Effector CD4-positive, alpha-beta T cell (primary cell): Measurements from ENCODE around the gene FLT1.

Experiments
- DNase-seq: peaks from one replicate; pipeline ENCODE4 v3.0.0-alpha.2; 2020

FLT1 gene

GRCh38 chr13:28338742-28339141 lies 156.2 kb downstream of the FLT1 start:
- DNase-seq: no peak

- no peak for DNase-seq
Measured at GRCh38 chr13:28338006-28338574, 156.8 kb downstream of the FLT1 start.

- no peak for DNase-seq
Measured at GRCh38 chr13:28337166-28338005, 157.5 kb downstream of the FLT1 start.

GRCh38 chr13:28336193-28336657 lies 158.7 kb downstream of the FLT1 start:
- DNase-seq: no peak

GRCh38 chr13:28333204-28333881 lies 161.6 kb downstream of the FLT1 start:
- DNase-seq: no peak

- no peak for DNase-seq
Measured at GRCh38 chr13:28329395-28330158, 165.4 kb downstream of the FLT1 start.

GRCh38 chr13:28328271-28328607 lies 166.7 kb downstream of the FLT1 start:
- DNase-seq: no peak

- DNase-seq: no peak
Measured at GRCh38 chr13:28327373-28328270, 167.3 kb downstream of the FLT1 start.

- DNase-seq: no peak
Measured at GRCh38 chr13:28326056-28326455, 168.9 kb downstream of the FLT1 start.

- no peak for DNase-seq
Measured at GRCh38 chr13:28325022-28325421, 169.9 kb downstream of the FLT1 start.

- DNase-seq: peak; percentile 25
Measured at GRCh38 chr13:28324181-28324789, 170.6 kb downstream of the FLT1 start.

- no peak for DNase-seq
Measured at GRCh38 chr13:28322256-28322905, 172.5 kb downstream of the FLT1 start.

GRCh38 chr13:28321756-28322155 lies 173.2 kb downstream of the FLT1 start:
- no peak for DNase-seq

- no peak for DNase-seq
Measured at GRCh38 chr13:28320884-28321574, 173.9 kb downstream of the FLT1 start.

- no peak for DNase-seq
Measured at GRCh38 chr13:28320209-28320608, 174.7 kb downstream of the FLT1 start.

- no peak for DNase-seq
Measured at GRCh38 chr13:28319528-28319927, 175.4 kb downstream of the FLT1 start.

GRCh38 chr13:28318496-28318895 lies 176.4 kb downstream of the FLT1 start:
- no peak for DNase-seq

- no peak for DNase-seq
Measured at GRCh38 chr13:28316836-28317235, 178.1 kb downstream of the FLT1 start.

- no peak for DNase-seq
Measured at GRCh38 chr13:28316129-28316528, 178.8 kb downstream of the FLT1 start.

- DNase-seq: no peak
Measured at GRCh38 chr13:28314879-28315278, 180.0 kb downstream of the FLT1 start.
